Upper lobe of right lung (tissue), 1 donor: Measurements from ENCODE around the gene ASCC3. TPM values are rescaled to one million over a fixed set of nuclear protein-coding genes. Genes with fewer than 3 reads are reported as not detected.

Experiments
- ATAC-seq: fragments of 200-7000 bp; cut with Tn5 transposase; one replicate; pipeline ENCODE4 v1.9.1; 2020; ENCODE audit warnings: mild to moderate bottlenecking, moderate library complexity
- DNase-seq: peaks from one replicate; pipeline ENCODE4 v3.0.0-alpha.2; 2020
- H3K27ac ChIP-seq: fragments of 200-600 bp; one replicate; pipeline ENCODE4 v1.8.0; 2022
- H3K27me3 ChIP-seq: fragments of 200-600 bp; one replicate; pipeline ENCODE4 v1.8.0; 2022; ENCODE audit warnings: mild to moderate bottlenecking
- H3K36me3 ChIP-seq: fragments of 200-600 bp; one replicate; pipeline ENCODE4 v1.8.0; 2022
- H3K4me1 ChIP-seq: fragments of 200-600 bp; one replicate; pipeline ENCODE4 v1.8.0; 2022
- H3K4me3 ChIP-seq: fragments of 200-600 bp; one replicate; pipeline ENCODE4 v1.8.0; 2022; ENCODE audit warnings: mild to moderate bottlenecking
- H3K9me3 ChIP-seq: fragments of 200-600 bp; one replicate; pipeline ENCODE4 v1.8.0; 2022
- CTCF ChIP-seq: fragments of 200-600 bp; IDR thresholded peaks from one replicate; pipeline ENCODE4 v1.8.0; 2022; ENCODE audit warnings: antibody characterized with exemption
- intact Hi-C: fragments of 100-400 bp; cut with DNase I; formaldehyde crosslinking; loops from one replicate; pipeline ENCODE4 v1.11.0; 2022
- total RNA-seq: library from RNA; stranded (reverse); fragmentation: NEBNext Ultra II Directional; extraction: Animal tissue kit (Norgen Biotek cat#: 25700); gene quantifications from one replicate; pipeline ENCODE4 v1.2.1, GENCODE V29; 2021
- donor health status: DM: no; HTN: yes; CAD: no; lungs with severe emphysema.

The ASCC3 gene
- total RNA-seq, 1 donor from 2014 or later: 39.5 TPM

- no peaks in the 10 kb centered on the region for H3K4me1 ChIP-seq
- ATAC-seq (no peak), DNase-seq (no peak)
- no peak overlapping the region for H3K27ac ChIP-seq
- no peaks in the 10 kb centered on the region for H3K36me3 ChIP-seq
- no peak overlapping the region for H3K4me3 ChIP-seq
- peaks cover 4% of the 10 kb centered on the region for H3K27me3 ChIP-seq
- no peak for TF ChIP-seq CTCF
- H3K9me3 ChIP-seq: no peaks in the 10 kb centered on the region
- intact Hi-C loops: no loop called here
Observed at GRCh38 chr6:100485268-100485667, 395.9 kb downstream of the ASCC3 start.

GRCh38 chr6:100484474-100484873, 396.7 kb downstream of the ASCC3 start:
- no peaks in the 10 kb centered on the region for H3K9me3 ChIP-seq
- no peak overlapping the region for H3K27ac ChIP-seq
- ATAC-seq (no peak), DNase-seq (no peak)
- H3K36me3 ChIP-seq: no peaks in the 10 kb centered on the region
- no peaks in the 10 kb centered on the region for H3K4me1 ChIP-seq
- no peak for TF ChIP-seq CTCF
- intact Hi-C loops: loop anchor here (5.0 kb wide), 1 partner anchor 372 kb away; no protein-coding TSS in a partner anchor
- no peaks in the 10 kb centered on the region for H3K27me3 ChIP-seq
- H3K4me3 ChIP-seq: no peak overlapping the region

- no peak for ATAC-seq
- no peaks in the 10 kb centered on the region for H3K36me3 ChIP-seq
- no peak overlapping the region for H3K27ac ChIP-seq
- no peak overlapping the region for H3K4me3 ChIP-seq
- intact Hi-C loops: loop anchor here (5.0 kb wide), 1 partner anchor 370 kb away; no protein-coding TSS in a partner anchor
- TF ChIP-seq CTCF: no peak
- DNase-seq: no peak
- no peaks in the 10 kb centered on the region for H3K9me3 ChIP-seq
- H3K4me1 ChIP-seq: no peaks in the 10 kb centered on the region
- no peaks in the 10 kb centered on the region for H3K27me3 ChIP-seq
Observed at GRCh38 chr6:100482698-100483097, 398.4 kb downstream of the ASCC3 start.

- TF ChIP-seq CTCF: peak; percentile 65
- Histone ChIP-seq H3K4me3 (no peak overlapping the region), H3K36me3 (no peaks in the 10 kb centered on the region), H3K27me3 (peaks cover 18% of the 10 kb centered on the region), H3K9me3 (no peaks in the 10 kb centered on the region), H3K4me1 (no peaks in the 10 kb centered on the region), H3K27ac (no peak overlapping the region)
- DNase-seq: no peak
- peak; percentile 54 for ATAC-seq
- intact Hi-C loops: loop anchor here (5.0 kb wide), 1 partner anchor 367 kb away; no protein-coding TSS in a partner anchor
Observed at GRCh38 chr6:100479179-100480035, 401.7 kb downstream of the ASCC3 start.

GRCh38 chr6:100475554-100476320, 405.4 kb downstream of the ASCC3 start:
- Histone ChIP-seq H3K27ac (no peak overlapping the region), H3K36me3 (no peaks in the 10 kb centered on the region), H3K4me1 (no peaks in the 10 kb centered on the region), H3K27me3 (peaks cover 47% of the 10 kb centered on the region), H3K4me3 (no peak overlapping the region), H3K9me3 (no peaks in the 10 kb centered on the region)
- no peak for TF ChIP-seq CTCF
- no peak for ATAC-seq
- no peak for DNase-seq
- intact Hi-C loops: no loop called here
